GM19023 (cell line): ENCODE results near the gene CDH23.

Source experiments
- ATAC-seq: cut with Tn5 transposase; IDR thresholded peaks from one replicate; pipeline ENCODE4 v1.9.1; 2021; ENCODE audit warnings: mild to moderate bottlenecking, moderate library complexity; ENCODE audit not compliant: unreplicated experiment

CDH23 gene

DNA sequence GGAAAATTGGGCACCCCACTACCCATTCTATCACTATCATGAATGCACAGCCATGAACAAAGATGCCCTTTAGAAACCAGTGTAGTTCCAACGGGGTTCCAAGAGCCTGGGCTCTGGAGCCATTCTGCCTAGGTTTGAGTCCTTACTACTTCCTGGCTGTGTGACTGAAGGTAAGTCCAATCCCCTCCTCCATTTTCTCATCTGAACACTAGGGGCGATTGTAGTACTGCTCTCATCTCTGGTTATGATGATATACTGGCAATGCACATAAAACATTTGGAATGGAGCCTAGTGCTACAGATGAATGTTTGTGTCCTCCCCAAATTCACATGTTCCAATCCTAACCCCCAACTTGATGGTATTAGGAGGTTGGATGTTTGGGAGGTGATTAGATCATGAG, 28.1 kb upstream of the CDH23 start:
- ATAC-seq: no peak

DNA sequence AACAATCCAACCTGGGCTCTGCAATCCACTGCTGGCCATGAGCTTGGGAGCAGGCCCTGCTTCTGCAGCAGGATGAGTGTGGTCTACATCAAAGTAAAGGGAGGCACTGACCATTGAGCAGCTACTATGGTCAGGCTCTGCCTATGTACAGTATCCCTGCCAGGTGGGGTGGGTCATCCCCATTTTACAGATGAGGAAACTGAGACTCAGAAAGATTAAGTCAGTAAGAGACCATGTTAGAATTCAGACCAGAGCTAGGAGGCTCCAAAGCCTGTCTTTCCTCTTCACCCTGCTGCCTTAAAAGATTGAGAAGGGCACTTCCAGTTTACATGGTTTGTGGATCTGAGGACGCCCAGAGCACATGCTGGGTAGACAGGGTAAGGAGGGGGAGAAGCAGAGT, 27.1 kb upstream of the CDH23 start:
- no peak for ATAC-seq

GRCh38 chr10:71370031-71370430, 26.7 kb upstream of the CDH23 start:
- no peak for ATAC-seq

DNA sequence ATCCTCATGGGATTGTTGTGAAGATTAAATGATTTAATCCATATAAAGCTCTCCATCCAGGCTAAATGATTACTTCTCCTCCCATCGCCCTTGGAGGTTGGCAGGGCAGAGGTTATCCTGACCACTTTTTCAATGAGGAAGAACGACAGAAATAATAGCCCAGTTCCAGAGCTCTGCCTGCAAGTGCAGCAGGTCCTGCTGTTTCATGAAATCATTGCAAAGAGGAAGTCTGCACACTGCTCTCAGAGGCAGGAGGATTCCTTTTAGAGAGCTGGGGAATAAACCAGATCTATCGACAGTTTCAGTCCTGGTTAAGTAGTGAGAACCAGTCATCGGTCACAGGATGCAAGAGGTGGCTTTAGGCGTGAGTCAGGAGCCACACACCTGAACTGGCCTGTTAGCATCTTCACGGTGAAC, 25.0 kb upstream of the CDH23 start:
- ATAC-seq: no peak

- ATAC-seq: peak; percentile 34
Observed at GRCh38 chr10:71372882-71373495, 23.7 kb upstream of the CDH23 start.

DNA sequence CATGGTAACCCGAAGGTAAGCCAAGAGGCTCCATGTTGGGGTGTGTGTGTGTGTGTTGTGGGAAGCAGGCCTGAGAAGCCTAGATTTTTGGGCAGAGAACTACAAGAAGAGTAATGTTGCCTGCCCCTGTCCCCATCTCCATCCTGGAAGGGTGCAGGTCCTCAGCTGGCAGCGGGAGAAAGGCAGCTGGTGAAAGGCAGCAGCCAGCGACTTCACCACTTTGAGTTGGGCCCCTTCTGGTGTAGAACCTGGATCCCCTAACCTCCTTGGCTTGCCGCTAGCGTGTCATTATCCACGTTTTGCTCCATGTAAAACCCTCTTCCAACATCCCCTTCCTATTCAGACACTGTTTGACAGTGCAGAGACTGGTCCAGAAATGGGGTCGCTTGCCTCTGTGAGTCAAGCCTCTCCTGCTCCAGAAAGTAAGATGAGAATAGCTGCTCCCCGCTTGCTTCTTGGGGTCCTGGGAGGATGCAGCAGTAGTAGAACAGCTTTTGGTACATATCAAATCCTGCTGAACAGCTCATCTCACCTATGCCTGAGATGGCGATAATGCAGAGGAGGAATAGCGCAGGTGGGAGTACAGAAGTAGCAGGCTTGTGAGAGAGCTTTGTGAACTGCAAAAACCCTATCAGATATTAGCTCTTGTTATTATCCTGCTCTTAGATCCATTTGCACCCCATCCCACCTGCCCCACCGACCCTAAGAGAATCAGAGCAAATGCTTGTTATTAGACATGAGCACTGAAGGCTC, 22.1 kb upstream of the CDH23 start:
- no peak for ATAC-seq

GRCh38 chr10:71375952-71376351, 20.8 kb upstream of the CDH23 start:
- ATAC-seq: no peak

DNA sequence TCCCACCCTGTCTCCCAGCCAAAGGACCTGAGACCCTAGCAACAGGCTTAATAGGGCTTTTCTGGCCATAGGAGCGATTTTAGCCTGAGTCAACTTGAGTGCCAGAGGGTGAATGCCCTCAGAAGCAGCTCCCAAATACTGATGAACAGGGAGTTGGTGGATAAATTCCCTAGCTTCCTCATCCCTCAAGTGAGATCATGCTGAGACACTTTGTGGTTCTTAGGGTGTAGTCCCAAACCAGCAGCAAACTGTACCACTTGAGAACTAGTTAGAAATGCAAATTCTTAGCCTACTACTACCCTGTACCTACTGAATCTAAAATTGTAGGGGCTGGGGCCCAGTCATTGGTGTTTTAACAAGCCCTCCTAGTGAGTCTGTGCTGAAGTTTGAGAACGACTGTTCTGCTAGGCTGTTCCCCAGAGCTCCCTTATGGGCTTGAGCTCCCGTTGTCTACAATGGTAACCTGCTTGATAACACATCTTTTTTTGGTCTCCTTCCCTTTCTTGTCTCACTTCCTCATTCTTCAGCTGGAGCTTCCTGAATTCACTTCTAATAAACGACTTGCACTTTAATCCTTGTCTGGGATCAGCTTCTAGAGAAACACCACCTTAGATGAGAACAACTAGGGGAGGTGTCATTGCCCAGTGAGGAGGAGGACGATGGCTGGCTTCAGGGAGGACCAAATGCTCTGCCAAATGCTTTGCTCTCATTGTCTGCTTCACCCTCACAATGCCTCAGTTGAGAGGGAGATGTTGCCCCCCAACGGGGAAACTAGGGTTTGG, 18.2 kb upstream of the CDH23 start:
- no peak for ATAC-seq

DNA sequence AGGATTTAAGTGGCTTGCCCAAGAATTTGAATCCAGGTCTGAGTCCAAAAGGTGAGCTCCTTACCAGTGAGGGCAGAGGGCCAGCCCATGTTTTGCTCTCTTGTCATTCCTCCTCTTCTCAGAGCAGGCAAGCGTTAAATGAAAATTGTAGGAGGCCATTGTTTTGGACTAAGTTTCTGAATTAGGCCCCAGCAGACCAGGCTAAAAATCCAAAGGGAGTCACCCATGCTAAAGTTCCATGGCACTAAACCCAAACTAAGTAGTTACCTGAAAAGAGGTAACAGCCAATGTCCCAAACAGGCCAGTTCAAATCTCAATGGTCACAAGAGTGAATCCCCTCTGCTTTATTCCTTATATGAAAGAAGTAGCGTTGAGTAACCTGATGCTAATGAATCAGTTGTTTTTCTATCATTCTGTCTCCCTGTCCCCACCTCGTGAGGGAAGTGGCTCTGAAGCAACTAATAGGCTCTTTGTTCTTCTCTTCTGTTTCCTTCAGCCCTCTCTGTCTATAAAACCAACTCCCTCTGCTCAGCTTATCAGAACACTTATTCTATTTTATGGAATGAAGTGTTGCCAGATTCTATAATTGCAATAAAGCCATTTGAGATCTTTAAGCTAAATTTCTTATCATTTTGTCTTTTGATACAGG, 17.5 kb upstream of the CDH23 start:
- ATAC-seq: no peak

- no peak for ATAC-seq
Observed at GRCh38 chr10:71380841-71381240, 15.9 kb upstream of the CDH23 start.

DNA sequence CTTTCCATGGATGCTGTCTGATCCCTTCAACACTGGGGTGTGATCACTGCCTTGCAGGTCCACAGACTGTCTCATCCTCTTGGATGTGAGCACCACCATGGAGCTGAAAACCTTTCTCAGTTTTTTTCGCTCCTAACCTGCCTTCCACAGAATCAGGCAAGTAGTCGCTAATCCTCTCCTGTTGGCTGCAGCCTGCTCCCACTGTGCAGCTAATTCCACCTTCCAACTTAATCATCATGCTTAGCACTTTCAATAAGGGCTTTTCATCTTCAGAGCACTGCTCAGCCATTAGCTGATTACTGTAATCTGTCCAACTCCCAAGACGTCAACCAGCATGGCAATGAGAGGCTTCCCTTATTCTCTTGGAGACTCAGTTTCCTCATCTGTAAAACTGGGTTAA, 15.1 kb upstream of the CDH23 start:
- no peak for ATAC-seq

DNA sequence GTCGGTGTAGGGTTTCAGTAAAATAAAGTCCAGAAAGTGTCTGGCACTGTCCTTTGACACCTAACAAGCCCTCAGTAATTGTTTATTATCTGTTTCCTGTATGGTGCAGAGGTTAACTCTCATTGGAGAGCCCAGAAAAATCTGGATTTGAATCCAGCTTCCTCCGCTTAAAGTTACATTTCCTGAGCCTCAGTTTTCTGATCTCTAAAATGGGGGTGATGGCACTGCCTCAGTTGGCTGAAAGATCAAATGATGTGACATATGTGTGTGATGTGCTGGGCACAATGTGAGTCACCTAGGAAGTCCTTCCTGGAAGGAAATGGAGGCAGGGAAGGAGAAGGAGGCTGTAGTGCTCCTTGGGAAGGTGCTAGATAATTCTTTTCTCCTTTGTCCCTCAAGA, 14.7 kb upstream of the CDH23 start:
- ATAC-seq: no peak

- ATAC-seq: no peak
Observed at GRCh38 chr10:71382757-71383156, 14.0 kb upstream of the CDH23 start.

- peak; percentile 84 for ATAC-seq
Observed at GRCh38 chr10:71383972-71384687, 12.6 kb upstream of the CDH23 start.

GRCh38 chr10:71388171-71388570, 8.5 kb upstream of the CDH23 start:
- ATAC-seq: no peak

DNA sequence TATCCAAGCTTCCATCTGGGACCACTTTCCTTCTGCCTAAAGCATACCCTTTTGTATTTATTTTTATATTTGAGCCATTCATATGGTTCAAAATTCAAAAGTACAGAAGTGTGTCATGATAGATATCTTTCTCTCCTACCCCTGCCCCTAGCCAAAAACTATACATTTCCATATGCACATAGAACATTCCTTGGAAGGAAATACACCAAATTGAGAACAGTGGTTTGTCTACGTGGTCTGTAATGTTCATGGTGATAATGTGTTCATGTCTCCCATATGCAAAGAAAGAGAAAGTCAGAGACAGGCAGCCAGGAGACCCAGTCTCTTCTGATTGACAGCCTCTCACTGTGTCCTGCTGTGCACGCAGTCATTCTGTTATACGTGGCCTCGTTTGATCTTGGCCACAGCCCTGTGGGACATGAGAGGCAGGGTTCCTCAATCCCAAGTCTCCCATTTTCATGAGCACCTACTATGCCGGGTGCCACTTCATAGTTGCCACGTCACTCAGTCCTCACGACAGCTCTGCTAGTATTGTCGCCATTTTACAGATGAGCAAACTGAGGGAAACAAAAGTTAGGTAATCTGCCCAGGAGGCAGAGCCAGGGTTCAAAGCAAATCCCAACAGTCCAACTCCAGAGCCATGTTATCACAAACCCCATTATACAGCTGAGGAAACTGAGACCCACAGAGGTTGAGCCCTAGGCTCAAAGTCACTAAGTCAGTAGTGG, 8.0 kb upstream of the CDH23 start:
- ATAC-seq: no peak

GRCh38 chr10:71389768-71390460, 6.8 kb upstream of the CDH23 start:
- no peak for ATAC-seq

DNA sequence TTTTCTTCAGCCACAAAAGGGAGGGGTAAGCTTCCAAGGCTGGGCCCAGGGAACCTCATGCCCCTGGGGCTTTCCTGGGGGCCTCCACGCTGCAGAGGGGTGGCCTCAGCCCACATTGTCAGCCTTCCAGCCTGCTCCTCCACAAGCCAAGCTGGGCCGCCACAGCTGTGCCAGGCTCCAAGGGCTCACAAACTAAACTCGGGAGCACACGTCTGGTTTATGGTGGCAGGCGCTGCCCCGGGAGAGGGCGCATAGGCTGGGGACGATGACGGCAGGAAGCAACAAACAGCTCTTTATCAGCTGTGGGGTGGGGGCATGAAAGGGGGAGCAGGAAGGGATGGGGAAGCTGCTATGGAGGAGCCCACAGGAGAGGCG, 6.3 kb upstream of the CDH23 start:
- ATAC-seq: no peak

DNA sequence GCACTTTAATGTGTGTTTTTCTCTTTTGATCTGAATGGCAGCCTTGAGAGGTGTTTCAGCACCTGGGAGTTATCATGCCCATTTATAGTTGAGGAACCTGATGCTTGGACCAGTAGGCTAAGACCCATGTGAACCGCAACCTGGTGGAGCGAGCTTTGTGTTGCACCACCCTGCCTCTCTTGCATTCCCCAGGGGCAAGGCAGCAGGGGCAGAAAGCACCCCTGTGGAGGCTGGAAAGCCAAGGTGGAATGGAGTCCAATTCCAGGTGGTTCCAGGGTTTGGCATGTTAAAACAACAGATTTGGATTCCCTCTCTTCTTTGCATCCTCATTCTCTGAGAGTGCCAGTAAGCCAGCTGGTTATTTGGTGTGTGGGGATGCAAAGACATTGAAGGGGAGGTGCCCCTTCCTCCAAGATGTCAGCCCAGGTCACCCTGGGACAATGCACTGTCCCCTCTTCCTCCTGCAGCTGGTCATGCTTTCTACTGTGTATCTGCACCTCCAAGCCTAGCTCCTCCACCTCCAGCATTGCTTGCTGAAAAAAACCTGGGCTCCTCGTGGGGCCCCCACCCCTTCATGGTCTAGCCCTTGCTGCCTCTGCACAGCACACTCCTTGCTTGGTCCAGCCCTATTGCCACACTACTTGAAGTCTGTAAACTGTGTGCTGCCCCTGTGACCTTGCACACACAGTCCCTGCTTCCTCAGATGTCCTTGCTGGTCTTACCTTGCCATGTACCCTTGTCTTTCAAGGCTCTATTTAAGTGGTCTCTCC, 5.6 kb upstream of the CDH23 start:
- no peak for ATAC-seq
